ENCODE data around the gene TSC22D3.

GRCh38 chrX:107699616-107700015 is 76.0 kb downstream of the TSC22D3 start:
- TF ChIP-seq CTCF (IDR thresholded peaks at IDR 0.05; ENCODE audit: poor library complexity) = no peak
- TF ChIP-seq EZH2 (IDR thresholded peaks at IDR 0.05; ENCODE audit: borderline replicate concordance) = no peak
- no peak for TF ChIP-seq EZH2phosphoT487 (IDR thresholded peaks at IDR 0.05; ENCODE audit: low read depth, severe bottlenecking, unreplicated experiment)

Data from hepatocyte (in vitro differentiated cells).